C4-2B (cell line): ENCODE results near the gene RABGAP1.

ENCODE experiments used
- ZFX ChIP-seq: fragments of 450-650 bp; IDR thresholded peaks from 2 replicates; pipeline ENCODE4 v1.6.1; 2017
- TF ChIP-seq, protein P1 (sequence below): fragments of 450-650 bp; conservative IDR thresholded peaks from 2 replicates; pipeline ENCODE4 v1.5.1; 2017; ENCODE audit warnings: mild to moderate bottlenecking

DNA sequence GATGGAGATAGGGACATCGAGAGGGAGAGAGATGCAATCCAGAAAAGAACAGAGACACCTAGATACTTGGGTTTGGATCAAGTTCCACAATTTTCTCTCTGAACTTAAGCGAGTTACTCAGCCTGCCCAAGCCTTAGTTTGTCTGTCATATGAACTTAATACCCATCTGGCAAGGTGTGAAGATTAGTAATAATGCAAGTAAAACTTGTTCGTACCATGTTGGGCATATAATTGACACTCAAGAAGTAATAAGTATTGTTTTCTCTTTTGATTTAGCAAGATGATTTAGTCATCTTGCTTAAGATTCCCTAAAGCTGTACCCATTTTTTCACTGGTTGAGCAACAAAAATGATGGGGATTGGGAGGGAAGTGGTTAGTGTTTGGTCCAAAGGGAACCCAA is 7.5 kb downstream of the RABGAP1 start:
- TF ChIP-seq, protein P1, sequence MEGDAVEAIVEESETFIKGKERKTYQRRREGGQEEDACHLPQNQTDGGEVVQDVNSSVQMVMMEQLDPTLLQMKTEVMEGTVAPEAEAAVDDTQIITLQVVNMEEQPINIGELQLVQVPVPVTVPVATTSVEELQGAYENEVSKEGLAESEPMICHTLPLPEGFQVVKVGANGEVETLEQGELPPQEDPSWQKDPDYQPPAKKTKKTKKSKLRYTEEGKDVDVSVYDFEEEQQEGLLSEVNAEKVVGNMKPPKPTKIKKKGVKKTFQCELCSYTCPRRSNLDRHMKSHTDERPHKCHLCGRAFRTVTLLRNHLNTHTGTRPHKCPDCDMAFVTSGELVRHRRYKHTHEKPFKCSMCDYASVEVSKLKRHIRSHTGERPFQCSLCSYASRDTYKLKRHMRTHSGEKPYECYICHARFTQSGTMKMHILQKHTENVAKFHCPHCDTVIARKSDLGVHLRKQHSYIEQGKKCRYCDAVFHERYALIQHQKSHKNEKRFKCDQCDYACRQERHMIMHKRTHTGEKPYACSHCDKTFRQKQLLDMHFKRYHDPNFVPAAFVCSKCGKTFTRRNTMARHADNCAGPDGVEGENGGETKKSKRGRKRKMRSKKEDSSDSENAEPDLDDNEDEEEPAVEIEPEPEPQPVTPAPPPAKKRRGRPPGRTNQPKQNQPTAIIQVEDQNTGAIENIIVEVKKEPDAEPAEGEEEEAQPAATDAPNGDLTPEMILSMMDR, result no peak
- TF ChIP-seq ZFX, result no peak
